Measurements from ENCODE around the gene ACOX1. TPM values are rescaled to one million over a fixed set of nuclear protein-coding genes. Genes with fewer than 3 reads are reported as not detected.

ACOX1 gene
- total RNA-seq, 1 experiment from 2014 or later, result 39.5 TPM

DNA sequence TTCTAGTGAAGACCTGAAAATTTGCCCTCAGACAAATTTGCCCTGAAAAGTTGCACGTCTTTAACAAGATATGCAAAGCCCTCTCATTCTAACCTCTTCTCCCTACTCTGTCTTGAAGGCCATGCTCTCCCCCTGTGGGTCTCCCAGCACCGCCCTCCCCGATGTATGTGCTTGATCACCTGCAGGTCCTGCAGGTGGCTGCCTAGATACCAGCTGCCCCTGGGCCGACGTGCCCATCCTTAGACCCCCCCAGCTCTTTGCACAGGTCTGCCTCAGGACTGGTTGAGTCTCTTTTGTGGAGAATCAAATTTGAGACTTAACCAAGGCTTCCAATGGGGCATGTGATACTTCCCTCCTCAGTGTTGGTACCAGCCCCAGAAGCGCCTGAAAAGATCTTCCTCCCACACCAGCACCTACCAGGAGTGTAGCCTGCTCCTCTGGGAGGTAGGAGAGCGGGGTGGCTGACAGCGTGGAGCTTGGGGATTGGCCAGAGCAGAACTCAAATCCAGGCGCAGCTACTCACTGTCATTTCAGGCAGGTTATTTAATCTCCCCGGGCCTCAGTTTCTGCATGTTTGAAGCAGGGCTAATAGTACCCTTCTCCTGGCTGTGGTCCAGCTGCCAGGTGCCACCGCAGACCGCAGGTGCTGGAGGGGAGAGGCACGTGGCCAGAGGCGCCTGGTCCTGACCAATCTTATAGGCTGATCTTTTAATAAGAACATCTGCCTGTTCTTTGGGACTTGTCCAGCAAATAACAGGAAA lies 69.7 kb downstream of the ACOX1 start:
- no TSS peak for BruUV-seq (replicated peaks)
- no peaks in the 10 kb centered on the region for H3K4me1 ChIP-seq (ENCODE audit: insufficient read depth, low read length, poor library complexity, severe bottlenecking)
- POLR2A ChIA-PET (ENCODE audit: low non-redundant PET), result no interaction called here
- DNase-seq (ENCODE audit: low spot score), result no peak
- no peaks in the 10 kb centered on the region for H3K9me3 ChIP-seq (ENCODE audit: low read depth, low read length, poor library complexity, severe bottlenecking)
- intact Hi-C loops (cut with micrococcal nuclease; ENCODE audit: unreplicated experiment), result no loop called here
- H3K36me3 ChIP-seq (ENCODE audit: insufficient read depth, low read length, poor library complexity, severe bottlenecking), result peaks cover 8% of the 10 kb centered on the region
- no peaks in the 10 kb centered on the region for H3K27me3 ChIP-seq (replicated peaks; ENCODE audit: insufficient read depth, low read depth, low read length, poor library complexity)
- no peak overlapping the region for H3K4me3 ChIP-seq (ENCODE audit: low read depth, low read length, poor library complexity, severe bottlenecking)
- CTCF ChIA-PET, result no interaction called here
- no peak for TF ChIP-seq EZH2 (IDR thresholded peaks at IDR 0.05; ENCODE audit: borderline replicate concordance, low read depth, low read length, poor library complexity, severe bottlenecking)
- TF ChIP-seq, protein P1, sequence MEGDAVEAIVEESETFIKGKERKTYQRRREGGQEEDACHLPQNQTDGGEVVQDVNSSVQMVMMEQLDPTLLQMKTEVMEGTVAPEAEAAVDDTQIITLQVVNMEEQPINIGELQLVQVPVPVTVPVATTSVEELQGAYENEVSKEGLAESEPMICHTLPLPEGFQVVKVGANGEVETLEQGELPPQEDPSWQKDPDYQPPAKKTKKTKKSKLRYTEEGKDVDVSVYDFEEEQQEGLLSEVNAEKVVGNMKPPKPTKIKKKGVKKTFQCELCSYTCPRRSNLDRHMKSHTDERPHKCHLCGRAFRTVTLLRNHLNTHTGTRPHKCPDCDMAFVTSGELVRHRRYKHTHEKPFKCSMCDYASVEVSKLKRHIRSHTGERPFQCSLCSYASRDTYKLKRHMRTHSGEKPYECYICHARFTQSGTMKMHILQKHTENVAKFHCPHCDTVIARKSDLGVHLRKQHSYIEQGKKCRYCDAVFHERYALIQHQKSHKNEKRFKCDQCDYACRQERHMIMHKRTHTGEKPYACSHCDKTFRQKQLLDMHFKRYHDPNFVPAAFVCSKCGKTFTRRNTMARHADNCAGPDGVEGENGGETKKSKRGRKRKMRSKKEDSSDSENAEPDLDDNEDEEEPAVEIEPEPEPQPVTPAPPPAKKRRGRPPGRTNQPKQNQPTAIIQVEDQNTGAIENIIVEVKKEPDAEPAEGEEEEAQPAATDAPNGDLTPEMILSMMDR (conservative IDR thresholded peaks at IDR 0.05; ENCODE audit: low read depth, low read length), result no peak
- H3K27ac ChIP-seq (ENCODE audit: low read depth, low read length, poor library complexity, severe bottlenecking), result no peak overlapping the region

DNA sequence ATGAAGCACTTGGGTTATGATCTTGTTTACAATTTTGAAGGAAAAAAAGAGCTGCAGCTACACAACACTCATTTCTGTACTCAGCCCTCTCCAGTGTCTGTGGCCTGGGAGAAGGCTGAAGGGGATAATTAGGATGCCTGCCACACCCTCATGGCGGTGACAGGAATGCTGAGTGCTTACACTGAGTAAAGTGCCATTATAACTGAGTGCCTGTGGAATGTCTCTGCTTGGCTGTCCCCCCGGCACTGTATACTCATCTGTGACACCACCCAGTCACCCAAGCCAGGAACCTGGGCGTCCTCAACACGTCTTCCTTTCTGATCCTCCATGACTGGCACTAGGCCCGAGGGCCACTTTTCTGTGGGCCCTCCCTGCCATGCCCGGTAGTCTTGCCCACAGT lies 70.8 kb downstream of the ACOX1 start:
- no peak for TF ChIP-seq EZH2 (IDR thresholded peaks at IDR 0.05; ENCODE audit: borderline replicate concordance, low read depth, low read length, poor library complexity, severe bottlenecking)
- TF ChIP-seq, protein P1 (conservative IDR thresholded peaks at IDR 0.05; ENCODE audit: low read depth, low read length), result no peak
- no TSS peak for BruUV-seq (replicated peaks)
- H3K4me3 ChIP-seq (ENCODE audit: low read depth, low read length, poor library complexity, severe bottlenecking), result no peak overlapping the region
- peaks cover 4% of the 10 kb centered on the region for H3K36me3 ChIP-seq (ENCODE audit: insufficient read depth, low read length, poor library complexity, severe bottlenecking)
- no peak overlapping the region for H3K27ac ChIP-seq (ENCODE audit: low read depth, low read length, poor library complexity, severe bottlenecking)
- CTCF ChIA-PET, result no interaction called here
- POLR2A ChIA-PET (ENCODE audit: low non-redundant PET), result no interaction called here
- intact Hi-C loops (cut with micrococcal nuclease; ENCODE audit: unreplicated experiment), result no loop called here
- peaks cover 8% of the 10 kb centered on the region for H3K4me1 ChIP-seq (ENCODE audit: insufficient read depth, low read length, poor library complexity, severe bottlenecking)
- H3K9me3 ChIP-seq (ENCODE audit: low read depth, low read length, poor library complexity, severe bottlenecking), result no peaks in the 10 kb centered on the region
- no peak for DNase-seq (ENCODE audit: low spot score)
- H3K27me3 ChIP-seq (replicated peaks; ENCODE audit: insufficient read depth, low read depth, low read length, poor library complexity), result no peaks in the 10 kb centered on the region

DNA sequence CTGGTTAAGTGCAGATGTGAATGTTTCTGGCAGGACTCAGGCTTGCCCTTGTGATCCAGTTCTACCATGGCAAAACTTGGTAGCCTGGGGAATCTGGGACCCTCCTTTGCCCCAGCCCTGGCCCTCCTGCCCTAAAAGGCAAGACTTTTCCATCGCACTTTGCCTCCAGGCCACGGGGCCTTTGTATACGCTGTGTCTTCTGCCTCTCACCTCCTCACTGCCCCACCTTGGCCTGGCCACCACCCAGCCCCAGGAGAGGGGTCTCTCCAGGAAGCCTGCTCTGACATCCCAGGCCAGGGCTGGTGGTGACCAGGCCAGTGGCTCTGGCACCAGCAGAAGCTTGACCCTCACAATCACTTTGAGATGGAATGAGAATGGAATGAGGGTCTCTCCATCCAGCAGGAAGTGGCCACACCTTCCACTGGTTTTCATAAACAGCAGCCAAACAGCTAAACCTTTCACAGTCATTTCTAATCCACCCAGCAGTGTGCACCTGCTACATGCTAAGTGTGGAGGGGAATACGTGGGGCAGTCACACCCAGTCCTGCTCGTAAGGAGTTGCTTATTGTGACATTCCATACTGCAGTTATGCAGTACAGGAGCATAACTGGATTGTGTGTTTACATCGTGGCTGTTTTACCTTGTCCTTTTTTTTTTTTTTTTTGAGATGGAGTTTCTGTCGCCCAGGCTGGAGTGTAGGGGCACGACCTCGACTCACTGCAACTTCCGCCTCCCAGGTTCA lies 72.7 kb downstream of the ACOX1 start:
- intact Hi-C loops (cut with micrococcal nuclease; ENCODE audit: unreplicated experiment), result no loop called here
- H3K9me3 ChIP-seq (ENCODE audit: low read depth, low read length, poor library complexity, severe bottlenecking), result no peaks in the 10 kb centered on the region
- no peaks in the 10 kb centered on the region for H3K27me3 ChIP-seq (replicated peaks; ENCODE audit: insufficient read depth, low read depth, low read length, poor library complexity)
- no peak overlapping the region for H3K4me3 ChIP-seq (ENCODE audit: low read depth, low read length, poor library complexity, severe bottlenecking)
- BruUV-seq (replicated peaks), result no TSS peak
- ChIA-PET POLR2A (ENCODE audit: low non-redundant PET) (no interaction called here), CTCF (interaction anchor here (0.6 to 1.2 kb wide), 2 partner anchors 97 to 272 kb away, joined by 4 to 10 read pairs; no protein-coding TSS in a partner anchor)
- no peak overlapping the region for H3K27ac ChIP-seq (ENCODE audit: low read depth, low read length, poor library complexity, severe bottlenecking)
- H3K36me3 ChIP-seq (ENCODE audit: insufficient read depth, low read length, poor library complexity, severe bottlenecking), result peaks cover 8% of the 10 kb centered on the region
- no peak for DNase-seq (ENCODE audit: low spot score)
- TF ChIP-seq, protein P1 (conservative IDR thresholded peaks at IDR 0.05; ENCODE audit: low read depth, low read length), result no peak
- no peak for TF ChIP-seq EZH2 (IDR thresholded peaks at IDR 0.05; ENCODE audit: borderline replicate concordance, low read depth, low read length, poor library complexity, severe bottlenecking)
- peaks cover 8% of the 10 kb centered on the region for H3K4me1 ChIP-seq (ENCODE audit: insufficient read depth, low read length, poor library complexity, severe bottlenecking)
